ENCODE data around the gene VAV2. TPM values are rescaled to one million over a fixed set of nuclear protein-coding genes. Genes with fewer than 3 reads are reported as not detected.

The VAV2 gene
- total and polyA plus RNA-seq, 2 experiments from 2014 or later: 8.1 to 28.9 TPM

- no peak for TF ChIP-seq REST (IDR thresholded peaks at IDR 0.05; ENCODE audit: unreplicated experiment)
- no peak for TF ChIP-seq POLR2AphosphoS5 (IDR thresholded peaks at IDR 0.05; ENCODE audit: low read depth)
- no peak for TF ChIP-seq ZNF331 (CRISPR knock-in tag; IDR thresholded peaks at IDR 0.05; ENCODE audit: low read depth)
- TF ChIP-seq ETS1 (IDR thresholded peaks at IDR 0.05): no peak
- no peak for TF ChIP-seq ZNF114 (CRISPR knock-in tag; IDR thresholded peaks at IDR 0.05)
- no peak for TF ChIP-seq NANOG (IDR thresholded peaks at IDR 0.05; ENCODE audit: borderline replicate concordance)
- TF ChIP-seq STAT1 (IDR thresholded peaks at IDR 0.05; ENCODE audit: unreplicated experiment): no peak
- TF ChIP-seq EZH2phosphoT487 (IDR thresholded peaks at IDR 0.05; ENCODE audit: unreplicated experiment): no peak
- TF ChIP-seq CTCF (conservative IDR thresholded peaks at IDR 0.05; ENCODE audit: low read depth in 2 of 2): no peak
- no peak for TF ChIP-seq JUNB (IDR thresholded peaks at IDR 0.05; ENCODE audit: unreplicated experiment)
These were observed 6.1 kb downstream of the VAV2 start (continued) for GRCh38 chr9:133986061-133986460.

GRCh38 chr9:133982971-133983720 is 9.0 kb downstream of the VAV2 start:
- peaks cover 47% of the 10 kb centered on the region for H3K4me1 Mint-ChIP-seq
- H3K27ac Mint-ChIP-seq: peak overlapping the region; percentile 67; the same call in 1 of the 2 replicates
- H3K4me3 Mint-ChIP-seq: no peak overlapping the region
- Histone ChIP-seq H3K9me2 (ENCODE audit: insufficient read depth) (no peaks in the 10 kb centered on the region), H3K4me2 (no peak overlapping the region), H2AFZ (no peak overlapping the region), H3K36me3 (ENCODE audit: insufficient read depth) (no peaks in the 10 kb centered on the region), H4K20me1 (replicated peaks; ENCODE audit: insufficient read depth) (peaks cover 12% of the 10 kb centered on the region), H3K4me3 (no peak overlapping the region), H3K27me3 (ENCODE audit: insufficient read depth) (no peaks in the 10 kb centered on the region), H3F3A (replicated peaks; ENCODE audit: low read depth) (no peaks in the 10 kb centered on the region), H3K79me2 (replicated peaks; ENCODE audit: insufficient read depth) (peaks cover 98% of the 10 kb centered on the region), H3K27ac (ENCODE audit: low read depth) (no peak overlapping the region), H3K4me1 (ENCODE audit: insufficient read depth) (no peaks in the 10 kb centered on the region)
- ATAC-seq: no peak
- DNase-seq (ENCODE audit: low spot score): no peak
- no peaks in the 10 kb centered on the region for H3K9me3 Mint-ChIP-seq
- H3K27me3 Mint-ChIP-seq (ENCODE audit: insufficient read depth, low read depth, poor library complexity): peaks cover 10% of the 10 kb centered on the region
- no peaks in the 10 kb centered on the region; the same call in 2 of the 3 replicates for H3K36me3 Mint-ChIP-seq (ENCODE audit: low read depth)
- TF ChIP-seq ETS1 (IDR thresholded peaks at IDR 0.05): no peak
- TF ChIP-seq CREB1 (CRISPR knock-in tag; IDR thresholded peaks at IDR 0.05; ENCODE audit: low read depth): no peak
- no peak for TF ChIP-seq POLR2AphosphoS5 (IDR thresholded peaks at IDR 0.05; ENCODE audit: low read depth)
- TF ChIP-seq ZNF331 (CRISPR knock-in tag; IDR thresholded peaks at IDR 0.05; ENCODE audit: low read depth): no peak
- no peak for TF ChIP-seq EZH2phosphoT487 (IDR thresholded peaks at IDR 0.05; ENCODE audit: unreplicated experiment)
- no peak for TF ChIP-seq CTCF (conservative IDR thresholded peaks at IDR 0.05; ENCODE audit: low read depth in 2 of 2)
- TF ChIP-seq STAT1 (IDR thresholded peaks at IDR 0.05; ENCODE audit: unreplicated experiment): no peak
- no peak for TF ChIP-seq ZNF114 (CRISPR knock-in tag; IDR thresholded peaks at IDR 0.05)
- no peak for TF ChIP-seq NANOG (IDR thresholded peaks at IDR 0.05; ENCODE audit: borderline replicate concordance)
- TF ChIP-seq EZH2 (IDR thresholded peaks at IDR 0.05; ENCODE audit: low read depth, unreplicated experiment): no peak

Data from GM23338 (cell line).